ENCODE measurements around the gene SLC27A6.

SLC27A6 gene

GRCh38 chr5:129065721-129066120 is 100.4 kb downstream of the SLC27A6 start:
- no peak for DNase-seq

GRCh38 chr5:129067745-129068144 is 102.5 kb downstream of the SLC27A6 start:
- DNase-seq, result no peak

GRCh38 chr5:129069292-129069691 is 104.0 kb downstream of the SLC27A6 start:
- DNase-seq, result peak in 1 of 2 donors; percentile 41

GRCh38 chr5:129073111-129073510 is 107.8 kb downstream of the SLC27A6 start:
- DNase-seq, result peak in 1 of 2 donors; percentile 6

- no peak for DNase-seq
Observed at GRCh38 chr5:129074903-129075302, 109.6 kb downstream of the SLC27A6 start.

GRCh38 chr5:129077433-129078075 is 112.3 kb downstream of the SLC27A6 start:
- no peak for DNase-seq

- no peak for DNase-seq
Observed at GRCh38 chr5:129078247-129078646, 113.0 kb downstream of the SLC27A6 start.

- no peak for DNase-seq
Observed at GRCh38 chr5:129078660-129079059, 113.4 kb downstream of the SLC27A6 start.

- DNase-seq, result no peak
Observed at GRCh38 chr5:129079496-129079895, 114.2 kb downstream of the SLC27A6 start.

GRCh38 chr5:129080766-129081165 is 115.5 kb downstream of the SLC27A6 start:
- DNase-seq, result no peak

- no peak for DNase-seq
Observed at GRCh38 chr5:129082225-129083136, 117.2 kb downstream of the SLC27A6 start.
